MM.1S (cell line): Measurements from ENCODE around the gene SUSD4.

Source experiments
- EZH2phosphoT487 ChIP-seq: fragments of 300-600 bp; sonication (generic); IDR thresholded peaks from 2 replicates; pipeline ENCODE4 v1.6.1; 2018; ENCODE audit warnings: antibody characterized with exemption, low read length
- TF ChIP-seq, protein P1 (sequence below): fragments of 300-600 bp; sonication (generic); IDR thresholded peaks from 2 replicates; pipeline ENCODE4 v1.5.1; 2016; ENCODE audit warnings: antibody characterized with exemption, low read length, mixed read lengths

DNA sequence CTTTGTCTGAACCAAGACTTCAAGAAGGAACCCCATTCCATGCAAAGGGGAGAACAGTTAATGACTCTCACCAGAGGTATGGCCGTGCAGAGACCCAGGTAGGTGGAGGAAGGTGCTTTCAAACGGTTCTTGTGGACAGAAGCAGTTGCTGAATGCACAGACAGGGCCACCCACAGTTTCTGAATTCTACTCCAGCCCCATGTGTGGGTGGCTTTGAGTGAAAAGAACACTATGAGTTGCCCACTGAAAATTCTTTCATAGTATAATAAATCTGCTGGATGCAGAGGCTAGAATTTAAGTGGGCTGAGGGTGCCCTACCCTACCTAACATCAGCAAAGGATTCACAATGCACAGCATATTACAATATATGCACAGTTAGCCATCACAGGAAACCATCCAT, 22.0 kb upstream of the SUSD4 start:
- TF ChIP-seq, protein P1, sequence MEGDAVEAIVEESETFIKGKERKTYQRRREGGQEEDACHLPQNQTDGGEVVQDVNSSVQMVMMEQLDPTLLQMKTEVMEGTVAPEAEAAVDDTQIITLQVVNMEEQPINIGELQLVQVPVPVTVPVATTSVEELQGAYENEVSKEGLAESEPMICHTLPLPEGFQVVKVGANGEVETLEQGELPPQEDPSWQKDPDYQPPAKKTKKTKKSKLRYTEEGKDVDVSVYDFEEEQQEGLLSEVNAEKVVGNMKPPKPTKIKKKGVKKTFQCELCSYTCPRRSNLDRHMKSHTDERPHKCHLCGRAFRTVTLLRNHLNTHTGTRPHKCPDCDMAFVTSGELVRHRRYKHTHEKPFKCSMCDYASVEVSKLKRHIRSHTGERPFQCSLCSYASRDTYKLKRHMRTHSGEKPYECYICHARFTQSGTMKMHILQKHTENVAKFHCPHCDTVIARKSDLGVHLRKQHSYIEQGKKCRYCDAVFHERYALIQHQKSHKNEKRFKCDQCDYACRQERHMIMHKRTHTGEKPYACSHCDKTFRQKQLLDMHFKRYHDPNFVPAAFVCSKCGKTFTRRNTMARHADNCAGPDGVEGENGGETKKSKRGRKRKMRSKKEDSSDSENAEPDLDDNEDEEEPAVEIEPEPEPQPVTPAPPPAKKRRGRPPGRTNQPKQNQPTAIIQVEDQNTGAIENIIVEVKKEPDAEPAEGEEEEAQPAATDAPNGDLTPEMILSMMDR: no peak
- TF ChIP-seq EZH2phosphoT487: no peak
